GM10248 (cell line): ENCODE measurements around the gene ABCB4.

Experiments used
- CTCF ChIA-PET: fragments of 300-600 bp; sonication (Branson Sonifier 250); formaldehyde crosslinking; extraction: SDS; loops from one replicate; lab custom pipeline; 2021; ENCODE audit warnings: antibody characterized with exemption; lab: Yijun Ruan, JAX
- POLR2A ChIA-PET: fragments of 350-650 bp; sonication (Branson Sonifier 250); formaldehyde crosslinking; extraction: SDS; loops from one replicate; lab custom pipeline; 2020; ENCODE audit warnings: antibody characterized with exemption; lab: Yijun Ruan, JAX
- DNase-seq: peaks from one replicate; pipeline ENCODE4 v3.0.0; 2012; ENCODE audit errors: extremely low spot score
- TF ChIP-seq, protein P1 (sequence below): IDR thresholded peaks from 2 replicates; pipeline ENCODE4 v1.5.1; 2012; ENCODE audit warnings: mild to moderate bottlenecking, low read depth; ENCODE audit errors: extremely low read depth, missing control alignments, control extremely low read depth

ABCB4 gene

DNA sequence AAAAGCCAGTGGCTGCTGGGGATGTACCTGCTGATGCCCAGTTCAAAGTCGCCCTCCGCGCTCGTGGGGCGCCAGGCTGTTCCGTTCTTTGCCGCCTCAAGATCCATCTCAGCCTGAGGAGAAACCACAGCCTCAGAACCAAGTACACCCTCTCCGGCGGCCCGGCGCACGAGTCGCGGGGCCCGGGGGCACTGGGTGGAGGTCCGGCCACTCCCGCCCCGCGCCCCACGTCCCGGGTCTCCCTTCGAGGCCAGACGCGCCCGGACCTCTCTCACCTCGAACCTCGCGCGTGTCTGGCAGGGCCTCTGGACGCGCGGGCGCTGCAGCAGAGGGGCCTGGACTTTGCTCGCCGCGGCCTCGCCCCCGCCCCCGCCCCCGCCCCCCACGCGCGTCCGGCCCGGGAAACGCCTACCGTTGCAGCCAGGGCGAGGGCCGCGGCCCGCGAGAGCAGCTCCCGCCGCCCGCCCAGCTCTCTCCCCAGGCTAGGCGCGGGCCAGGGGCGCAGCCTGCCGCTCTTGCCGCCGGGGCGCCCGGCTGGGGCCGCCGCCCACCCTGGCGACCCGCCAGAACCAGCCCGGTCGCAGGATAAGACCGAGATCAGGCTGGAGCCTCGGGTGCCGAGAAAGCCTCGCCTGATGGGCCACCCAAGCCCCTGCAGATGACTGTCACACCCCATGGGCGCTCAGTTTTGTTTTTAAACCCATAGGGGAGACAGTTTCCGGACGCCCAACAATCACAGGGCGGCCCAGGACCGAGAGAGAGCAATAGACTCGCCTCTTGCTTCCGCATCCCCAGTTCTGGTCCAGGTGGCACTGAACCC is at the start of gene ABCB4:
TSS of gene ABCB4 (minus strand) at position 322 of the 820 bp plus-strand sequence. CDS start at position 107, 215 bp downstream.
- CTCF ChIA-PET, result no interaction called here
- DNase-seq, result peak; percentile 30
- TF ChIP-seq, protein P1, sequence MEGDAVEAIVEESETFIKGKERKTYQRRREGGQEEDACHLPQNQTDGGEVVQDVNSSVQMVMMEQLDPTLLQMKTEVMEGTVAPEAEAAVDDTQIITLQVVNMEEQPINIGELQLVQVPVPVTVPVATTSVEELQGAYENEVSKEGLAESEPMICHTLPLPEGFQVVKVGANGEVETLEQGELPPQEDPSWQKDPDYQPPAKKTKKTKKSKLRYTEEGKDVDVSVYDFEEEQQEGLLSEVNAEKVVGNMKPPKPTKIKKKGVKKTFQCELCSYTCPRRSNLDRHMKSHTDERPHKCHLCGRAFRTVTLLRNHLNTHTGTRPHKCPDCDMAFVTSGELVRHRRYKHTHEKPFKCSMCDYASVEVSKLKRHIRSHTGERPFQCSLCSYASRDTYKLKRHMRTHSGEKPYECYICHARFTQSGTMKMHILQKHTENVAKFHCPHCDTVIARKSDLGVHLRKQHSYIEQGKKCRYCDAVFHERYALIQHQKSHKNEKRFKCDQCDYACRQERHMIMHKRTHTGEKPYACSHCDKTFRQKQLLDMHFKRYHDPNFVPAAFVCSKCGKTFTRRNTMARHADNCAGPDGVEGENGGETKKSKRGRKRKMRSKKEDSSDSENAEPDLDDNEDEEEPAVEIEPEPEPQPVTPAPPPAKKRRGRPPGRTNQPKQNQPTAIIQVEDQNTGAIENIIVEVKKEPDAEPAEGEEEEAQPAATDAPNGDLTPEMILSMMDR, result no peak
- POLR2A ChIA-PET, result interaction anchor here (0.6 to 1.0 kb wide), 2 partner anchors 27 to 154 kb away, joined by 3 read pairs; no protein-coding TSS in a partner anchor

DNA sequence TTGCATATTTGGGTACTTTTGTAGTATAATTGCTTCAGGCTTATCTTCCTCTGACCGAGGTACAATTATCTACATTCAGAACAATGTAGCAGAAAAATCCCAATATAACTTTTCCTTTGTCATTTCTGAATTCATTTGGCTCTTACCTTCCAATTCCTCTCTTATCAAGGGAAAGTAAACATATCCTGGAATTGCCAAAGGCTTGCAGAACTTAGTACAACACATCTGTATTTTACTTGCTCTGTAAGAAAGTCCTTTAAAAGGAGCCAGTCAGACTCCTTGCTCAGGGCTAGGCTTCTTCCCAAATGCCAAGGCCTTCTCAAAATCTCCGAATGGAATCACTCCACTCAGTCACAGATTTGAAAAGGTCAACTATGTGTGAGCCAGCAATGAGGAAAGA is 43.3 kb upstream of the ABCB4 start:
- TF ChIP-seq, protein P1, result no peak
- DNase-seq, result no peak
- POLR2A ChIA-PET, result no interaction called here
- CTCF ChIA-PET, result no interaction called here

GRCh38 chr7:87517891-87518290 is 42.4 kb upstream of the ABCB4 start:
- no peak for DNase-seq
- POLR2A ChIA-PET, result no interaction called here
- CTCF ChIA-PET, result no interaction called here
- TF ChIP-seq, protein P1, result no peak

- no peak for DNase-seq
- ChIA-PET POLR2A (no interaction called here), CTCF (interaction anchor here (1.0 to 4.0 kb wide), 2 partner anchors 11 to 83 kb away, joined by 3 to 17 read pairs; no protein-coding TSS in a partner anchor)
- TF ChIP-seq, protein P1, result no peak
Observed at GRCh38 chr7:87517136-87517815, 41.8 kb upstream of the ABCB4 start.

- ChIA-PET CTCF (interaction anchor here (1.3 to 4.0 kb wide), 2 partner anchors 8 to 19 kb away, joined by 3 to 17 read pairs; no protein-coding TSS in a partner anchor), POLR2A (no interaction called here)
- TF ChIP-seq, protein P1, result no peak
- DNase-seq, result no peak
Observed at GRCh38 chr7:87513735-87514335, 38.4 kb upstream of the ABCB4 start.

- POLR2A ChIA-PET, result no interaction called here
- no peak for DNase-seq
- TF ChIP-seq, protein P1, result no peak
- CTCF ChIA-PET, result interaction anchor here (1.3 to 4.0 kb wide), 2 partner anchors 7 to 18 kb away, joined by 3 to 17 read pairs; no protein-coding TSS in a partner anchor
Observed at GRCh38 chr7:87512906-87513305, 37.4 kb upstream of the ABCB4 start.
